CD1c-positive myeloid dendritic cell (primary cell): ENCODE data around the gene HOXB8.

Experiments used
- DNase-seq: peaks from one replicate; pipeline ENCODE4 v3.0.0-alpha.2; 2016; ENCODE audit errors: extremely low spot score

HOXB8 gene

DNA sequence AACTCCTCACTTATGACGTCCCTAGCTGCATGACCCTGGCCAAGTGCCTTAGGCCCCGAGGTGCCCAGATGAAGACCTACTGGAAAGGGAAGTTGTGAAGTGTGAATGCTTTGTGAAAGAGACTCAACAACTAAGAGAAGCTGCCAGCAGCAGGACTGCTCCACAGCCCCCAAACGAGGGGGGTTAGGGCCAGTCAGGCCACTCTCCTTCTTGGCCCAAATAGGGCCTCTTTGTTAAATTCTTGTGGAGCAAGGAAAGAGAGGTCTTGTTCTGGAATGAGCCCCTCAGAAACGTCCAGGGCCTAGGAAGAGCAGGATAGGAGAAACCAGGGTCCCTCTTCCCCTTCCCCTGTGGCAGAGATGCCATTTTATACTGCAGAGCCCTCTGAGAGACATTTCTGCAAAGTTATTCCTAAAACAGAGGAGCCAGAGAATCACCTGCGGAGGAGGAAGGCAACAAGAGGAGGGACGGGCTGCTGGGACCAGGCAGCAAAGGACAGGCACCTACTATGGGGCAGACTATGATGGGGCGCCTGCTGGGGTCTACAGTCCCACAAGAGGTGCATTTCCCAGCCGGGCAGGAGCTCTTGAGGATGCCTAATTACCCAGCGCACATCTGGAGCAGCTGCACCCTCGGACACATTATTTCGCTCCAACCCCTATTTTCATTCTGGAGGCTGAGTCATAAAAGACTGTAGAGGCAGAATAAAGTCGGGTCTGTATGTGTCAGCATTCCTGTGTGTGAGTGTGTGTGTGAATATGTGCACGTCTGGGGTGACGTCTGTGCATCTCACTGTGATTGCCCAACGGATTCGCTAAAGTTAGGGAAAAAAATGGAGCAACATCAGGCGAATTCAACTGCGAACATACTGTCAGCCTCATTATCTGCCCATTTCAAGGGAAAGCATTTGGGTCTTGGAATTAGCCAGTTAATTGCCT is 22.5 kb upstream of the HOXB8 start:
- DNase-seq, result no peak

DNA sequence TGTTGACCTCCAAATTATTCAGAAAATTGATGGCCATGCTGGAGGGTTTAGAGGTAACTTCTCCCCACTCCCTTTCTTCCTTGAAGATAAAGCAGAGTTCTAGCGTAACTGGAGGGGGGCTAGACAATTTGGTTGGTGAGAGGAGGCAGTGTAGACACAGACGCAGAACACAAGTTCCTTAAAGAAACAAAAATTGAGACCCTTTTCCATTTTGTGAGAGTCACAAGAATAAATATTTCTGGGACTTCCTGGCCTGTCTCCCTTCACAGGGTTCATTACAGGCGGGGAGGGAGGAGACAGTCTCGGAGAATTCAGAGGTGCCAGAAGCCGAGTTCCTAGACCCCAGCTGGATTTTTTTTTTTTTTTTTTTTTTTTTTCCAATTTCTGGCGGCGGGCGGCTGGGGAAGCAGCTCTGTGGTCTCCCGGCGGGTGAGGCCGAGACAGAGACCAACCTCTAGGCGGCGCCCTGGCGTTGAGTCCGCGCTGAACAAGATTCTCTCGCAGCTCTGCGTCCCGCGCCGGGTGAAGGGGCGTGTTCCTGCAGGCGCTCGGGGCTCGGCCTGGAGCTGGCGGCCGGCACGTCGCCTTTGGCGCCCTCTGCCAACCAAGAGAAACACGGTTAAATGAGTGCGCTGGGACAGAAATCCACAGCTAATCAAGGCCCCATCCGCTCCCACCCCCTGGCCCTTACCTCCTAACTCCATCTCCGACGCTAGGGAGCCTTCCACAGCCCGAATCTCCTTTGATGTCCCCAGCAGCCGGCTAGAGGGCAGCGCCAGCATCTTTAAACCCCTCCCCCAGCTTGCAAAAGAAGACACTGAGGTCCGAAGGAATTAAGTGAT is 21.3 kb upstream of the HOXB8 start:
- peak; percentile 66 for DNase-seq

DNA sequence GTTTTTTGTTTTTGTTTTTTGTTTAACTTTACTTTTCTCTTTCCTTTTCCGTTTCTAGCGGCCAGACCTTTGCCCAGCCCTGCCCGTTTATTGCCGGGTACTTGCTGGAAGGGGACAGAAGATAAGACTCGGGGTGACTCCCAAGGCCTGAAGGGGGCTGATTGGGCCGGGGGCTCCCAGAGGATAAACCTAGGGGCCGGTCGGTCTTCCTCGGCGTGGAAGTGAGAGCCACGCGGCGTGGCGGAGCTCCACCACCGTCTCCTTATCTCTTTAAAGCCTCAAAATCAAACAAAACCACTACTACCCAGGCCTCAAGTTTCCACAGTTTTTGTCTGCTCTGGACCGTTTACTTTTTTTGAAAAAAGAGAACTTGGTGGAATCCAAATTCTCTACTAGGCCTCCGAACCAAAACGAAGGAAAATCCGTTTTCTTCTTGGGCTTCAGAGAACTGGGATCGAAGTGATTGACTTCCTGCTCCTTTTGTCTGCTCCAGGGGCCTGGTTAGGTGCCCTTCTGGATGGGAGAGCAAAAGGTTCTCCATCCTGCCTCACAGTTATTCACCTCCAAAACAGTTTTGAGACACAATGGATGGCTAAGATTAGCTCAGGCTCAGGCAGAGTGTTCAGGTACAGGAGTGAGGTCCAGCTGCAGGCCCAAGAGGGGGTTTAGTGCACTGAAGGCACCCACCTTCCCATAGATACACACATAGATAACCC is 19.6 kb upstream of the HOXB8 start:
- no peak for DNase-seq

DNA sequence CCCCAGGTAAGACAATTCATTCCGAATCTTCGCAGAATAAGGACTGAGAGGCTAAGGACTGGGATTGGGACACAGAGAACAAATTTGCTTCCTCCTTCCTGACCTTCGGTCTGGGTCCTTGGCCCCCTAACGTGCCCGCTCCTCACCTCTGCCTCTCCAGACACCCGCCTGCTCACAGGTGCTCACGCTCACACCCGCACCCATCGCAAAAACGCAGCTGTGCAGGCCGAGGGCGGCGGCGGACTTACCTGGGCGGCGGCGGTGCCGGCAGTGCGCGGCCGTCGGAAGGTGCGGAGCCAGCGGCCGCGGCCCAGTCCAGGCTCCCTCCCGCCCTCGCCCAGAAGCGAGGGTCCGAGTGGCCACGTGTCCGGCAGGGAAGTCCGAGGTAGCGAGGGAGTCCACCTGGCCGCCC is 18.2 kb upstream of the HOXB8 start:
- no peak for DNase-seq

DNA sequence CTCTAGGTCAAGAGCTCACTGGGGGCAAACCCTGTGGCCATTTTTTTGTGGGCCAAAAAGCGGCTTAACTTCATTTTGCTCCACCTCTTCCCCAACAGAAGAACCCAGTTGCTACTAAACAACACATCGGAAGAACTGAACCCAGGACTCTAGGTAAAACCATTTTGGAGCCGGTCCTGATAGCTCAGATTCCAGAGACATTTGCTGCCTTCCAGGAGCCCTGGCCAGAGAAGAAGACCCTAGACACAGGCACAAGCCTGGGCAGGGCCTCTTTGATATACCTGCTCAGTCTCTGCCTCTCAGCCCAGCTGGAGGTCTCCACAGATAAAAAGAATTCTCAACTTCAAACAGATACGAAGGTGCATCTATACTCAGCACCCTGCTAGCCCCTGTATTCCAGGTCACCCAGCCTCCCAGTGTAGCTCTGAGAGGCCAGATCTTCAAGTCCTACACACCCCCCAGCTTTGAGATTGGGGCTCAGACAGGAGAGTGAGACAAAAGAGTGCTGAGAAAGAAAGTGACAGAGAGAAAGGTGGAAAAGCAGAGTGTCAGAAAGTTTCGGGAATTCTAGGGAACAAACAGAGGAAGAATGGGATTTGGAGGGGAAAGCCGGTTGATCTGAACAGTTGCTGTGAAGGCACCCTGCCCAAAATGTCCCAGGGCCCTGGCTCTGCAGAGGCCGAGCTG is 17.6 kb upstream of the HOXB8 start:
- DNase-seq, result no peak

DNA sequence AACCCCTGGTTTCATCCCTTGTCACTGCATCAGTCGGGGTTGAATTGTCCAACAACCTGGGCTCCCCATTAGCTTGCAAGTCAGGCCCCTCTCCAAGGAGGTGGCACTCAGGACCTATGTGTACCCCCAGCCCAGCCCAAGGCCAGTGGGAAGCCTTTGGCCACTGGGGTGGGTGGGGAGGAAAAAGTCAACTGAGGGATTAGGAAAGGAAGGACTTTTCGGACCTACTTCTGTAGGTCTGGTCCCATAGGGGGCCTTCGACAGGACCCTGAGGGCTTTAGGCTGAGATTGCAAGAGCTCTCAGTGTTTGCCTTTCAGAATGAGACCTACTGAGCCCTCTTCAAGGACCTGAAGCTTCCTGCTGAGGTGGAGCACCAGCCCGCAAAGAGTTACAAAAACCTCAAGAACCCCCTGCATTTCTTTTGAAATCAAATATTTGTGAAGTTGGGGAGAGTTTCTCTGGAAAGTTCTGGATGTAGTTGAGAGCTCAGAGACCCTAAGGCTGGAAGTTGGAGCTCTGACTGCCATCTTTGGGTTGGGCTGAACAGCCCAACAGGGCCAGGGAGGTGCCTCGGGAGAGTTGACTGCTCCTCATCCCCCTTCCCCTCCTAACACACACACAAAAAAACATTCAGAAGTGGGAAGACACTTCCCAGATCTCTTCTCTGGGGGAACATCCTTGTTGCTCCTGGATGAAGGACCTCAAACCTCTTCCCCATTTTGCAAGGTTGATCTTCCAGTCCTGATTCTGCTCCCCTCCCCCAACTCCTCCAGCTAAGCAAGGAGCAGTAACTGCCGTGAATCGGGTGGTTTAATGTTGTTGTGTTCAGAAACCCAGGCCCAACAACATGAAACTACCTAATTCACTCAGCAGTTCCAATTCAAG is 16.8 kb upstream of the HOXB8 start:
- DNase-seq, result no peak

DNA sequence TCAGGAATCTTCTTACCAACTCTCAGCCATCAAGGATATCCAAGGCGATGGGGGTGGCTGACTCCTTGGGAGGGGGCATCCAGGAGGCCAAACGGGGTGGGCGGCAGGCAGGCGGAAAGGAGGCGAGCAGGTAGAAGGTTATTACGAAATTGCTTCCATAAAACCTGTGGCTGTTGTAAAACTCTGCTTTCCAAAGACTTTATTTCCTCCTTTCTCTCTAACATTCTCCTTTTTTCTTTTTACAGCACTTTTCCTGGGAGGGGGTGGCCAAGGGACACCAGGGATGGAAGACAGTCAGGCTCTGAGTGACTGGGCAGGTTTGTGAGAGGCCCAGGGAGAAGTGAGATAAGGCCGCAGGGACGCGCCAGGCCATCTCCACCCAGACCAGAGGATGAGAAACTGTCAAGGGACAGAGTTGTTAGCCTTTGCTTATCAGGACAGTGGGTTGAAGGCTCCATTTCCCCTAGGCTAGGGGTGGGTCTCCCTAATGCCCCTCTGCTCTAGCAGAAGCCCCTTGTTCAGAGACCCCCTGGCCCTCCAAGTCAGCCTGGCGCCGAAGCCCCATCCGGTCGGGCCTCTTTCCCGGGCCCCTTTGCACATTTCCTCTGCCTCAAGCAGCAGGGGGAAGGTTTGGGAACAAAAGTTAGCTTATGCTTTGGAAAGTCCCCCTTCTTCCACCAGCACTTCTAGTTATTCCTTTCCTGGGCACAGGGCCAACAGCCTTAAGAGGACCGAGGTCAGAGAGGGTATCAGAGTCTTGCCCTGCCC is 16.0 kb upstream of the HOXB8 start:
- no peak for DNase-seq

DNA sequence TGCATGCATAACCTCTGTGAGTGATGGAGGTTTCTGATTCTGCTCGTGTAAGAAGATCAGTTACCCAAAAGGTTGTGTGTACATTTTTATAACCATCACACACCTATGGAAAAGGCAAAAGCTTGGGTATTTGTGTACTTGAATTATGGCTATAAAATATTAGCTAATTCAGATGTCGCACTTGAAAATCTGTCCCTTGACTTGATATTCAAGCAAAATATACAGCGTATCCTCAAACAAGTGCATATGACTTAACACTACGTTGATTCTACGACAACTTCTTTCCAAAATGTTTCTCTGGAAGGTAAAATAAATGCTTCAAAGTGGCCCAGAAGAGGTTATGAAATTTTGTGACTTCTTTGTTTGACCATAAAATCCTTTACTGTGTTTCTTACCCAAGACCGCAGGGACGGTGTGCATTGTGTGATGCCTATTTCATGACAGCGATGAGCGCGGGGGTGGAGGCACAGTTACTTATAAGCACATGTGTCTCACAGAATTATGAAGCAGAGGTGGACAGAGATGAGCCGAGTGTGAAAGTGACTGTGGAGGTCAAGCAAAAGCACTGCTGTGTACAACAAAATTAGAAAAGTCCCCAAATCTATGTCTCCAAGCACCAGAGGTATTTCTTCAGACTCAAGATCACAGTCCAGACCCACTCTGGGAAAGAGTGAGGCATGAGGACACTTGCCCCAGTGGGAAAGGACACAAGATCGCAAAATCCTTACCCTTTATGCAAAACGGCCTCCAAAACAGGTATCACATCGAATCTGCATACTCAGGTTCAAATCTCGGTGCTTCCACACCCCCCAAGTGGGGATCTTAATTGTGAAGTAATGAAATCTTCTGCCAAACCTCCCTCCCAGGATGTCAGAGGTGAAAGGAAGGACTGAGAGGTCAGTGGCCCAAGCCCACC is 15.2 kb upstream of the HOXB8 start:
- DNase-seq, result no peak

DNA sequence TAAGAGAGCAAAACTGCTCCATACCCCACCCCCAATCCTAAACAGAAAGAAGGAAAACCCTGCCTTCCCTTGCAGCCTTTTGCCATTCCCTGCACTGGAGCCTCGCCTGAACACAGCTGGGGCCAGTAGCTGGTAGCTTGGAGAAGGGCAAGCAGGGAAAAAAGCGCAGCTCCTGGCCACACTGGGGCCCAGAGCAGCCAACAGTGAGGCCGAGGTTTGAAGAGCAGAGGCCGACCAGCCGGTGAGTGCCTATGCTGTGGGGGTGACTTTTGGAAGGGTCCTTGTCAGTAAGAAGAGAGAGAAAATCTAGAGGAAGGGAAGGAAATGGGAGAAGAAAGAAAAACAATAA is 14.3 kb upstream of the HOXB8 start:
- no peak for DNase-seq

DNA sequence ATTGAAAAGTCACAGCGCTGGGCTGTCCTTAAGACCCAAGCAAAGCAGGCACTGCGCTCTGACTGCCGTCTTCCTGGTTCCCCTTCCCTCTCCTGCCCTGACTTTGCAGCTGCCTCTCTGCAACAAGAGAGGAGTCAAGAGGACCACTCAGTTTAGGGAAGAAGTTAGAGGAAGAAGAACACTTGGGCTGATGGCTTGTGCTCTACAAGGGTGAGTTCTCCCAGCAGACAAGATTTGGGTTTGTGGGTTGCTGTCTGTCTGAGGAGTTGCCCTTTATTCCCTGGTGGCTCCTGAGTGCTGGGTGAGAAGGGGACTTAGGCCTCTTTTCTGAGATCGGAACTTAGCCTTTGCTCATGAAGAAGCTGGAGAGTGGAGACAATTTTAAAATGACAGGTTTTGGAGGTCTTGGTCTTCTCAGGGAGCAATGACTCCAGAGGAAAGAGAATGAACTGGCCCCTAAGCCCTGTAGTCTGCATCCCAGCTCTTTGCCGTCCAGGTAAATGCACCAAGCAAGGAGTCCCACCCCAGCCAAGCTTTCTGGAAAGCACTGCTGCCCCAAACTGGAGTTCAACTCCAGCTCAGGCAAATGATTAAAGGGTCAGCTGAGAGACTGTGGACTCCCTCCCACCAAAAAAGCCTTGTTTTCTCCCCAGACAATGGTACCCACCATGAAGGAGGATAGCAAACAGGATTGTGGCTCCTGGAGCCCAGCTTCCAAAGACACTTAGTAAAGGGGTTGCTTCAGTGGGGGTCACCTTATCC is 13.7 kb upstream of the HOXB8 start:
- peak; percentile 34 for DNase-seq

DNA sequence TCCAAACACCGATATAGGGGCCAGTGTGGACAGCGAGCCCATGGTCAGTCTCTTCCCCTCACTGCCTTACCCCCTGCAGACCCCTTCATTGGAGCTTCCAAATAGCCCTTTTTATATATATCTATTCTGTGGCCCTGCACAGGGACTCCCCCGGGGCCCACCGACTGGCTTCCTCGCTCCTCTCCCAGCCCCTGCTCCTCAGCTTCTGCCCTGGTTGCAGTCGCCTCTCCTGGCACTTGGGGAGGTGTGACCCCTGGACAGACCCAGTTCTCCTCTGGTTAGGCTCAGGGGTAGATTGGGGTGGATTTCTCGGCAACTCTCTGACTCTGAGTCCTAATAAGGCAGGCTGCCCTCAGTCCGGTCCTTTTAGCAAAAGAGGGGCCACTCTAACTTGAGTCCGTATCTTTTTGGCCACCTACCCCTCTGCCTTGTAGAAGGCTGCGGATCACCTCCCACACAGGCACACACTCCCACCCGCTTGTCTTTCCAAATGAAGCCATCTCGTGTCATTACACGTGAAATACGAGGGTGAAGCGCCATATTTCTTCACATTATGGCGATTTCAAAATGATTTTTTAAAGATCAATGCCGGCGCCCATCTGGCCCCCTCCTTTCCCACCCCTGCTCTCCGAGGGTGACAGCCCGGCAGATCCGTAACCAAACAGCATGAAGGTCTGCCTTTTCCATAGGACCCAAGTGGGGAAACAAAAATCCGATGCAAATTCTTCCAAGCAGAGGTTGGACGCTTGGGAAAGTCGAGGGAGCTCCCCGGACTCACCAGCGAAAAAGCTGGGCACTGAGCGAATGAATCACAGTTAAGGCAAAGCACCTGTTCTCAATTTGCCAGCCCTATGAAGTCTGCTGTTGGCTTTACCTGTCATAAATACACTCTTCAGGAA is 12.8 kb upstream of the HOXB8 start:
- DNase-seq, result no peak

DNA sequence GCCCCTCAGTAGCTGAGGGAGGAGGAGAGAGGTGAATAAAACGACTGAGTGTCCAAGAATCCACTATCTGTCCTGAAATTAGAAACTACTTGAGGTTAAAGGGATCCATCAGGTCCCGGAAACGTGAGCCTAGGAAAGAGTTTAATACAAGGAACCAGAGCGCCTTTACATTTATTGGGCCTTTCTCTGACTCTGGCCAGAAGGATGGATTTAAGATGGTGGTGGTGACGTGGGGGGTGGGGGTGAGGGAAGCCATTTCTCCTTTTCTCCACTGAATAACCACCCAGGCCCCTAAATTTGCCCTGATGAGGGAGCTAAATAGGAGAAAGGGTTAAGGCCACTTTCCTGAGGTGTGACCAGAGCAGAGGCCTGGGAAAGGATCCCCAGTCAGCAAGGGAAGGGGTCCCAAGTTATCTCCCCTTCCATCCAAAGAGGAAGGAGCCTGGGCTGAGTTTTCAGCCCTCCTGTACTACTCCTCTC is 12.1 kb upstream of the HOXB8 start:
- no peak for DNase-seq

DNA sequence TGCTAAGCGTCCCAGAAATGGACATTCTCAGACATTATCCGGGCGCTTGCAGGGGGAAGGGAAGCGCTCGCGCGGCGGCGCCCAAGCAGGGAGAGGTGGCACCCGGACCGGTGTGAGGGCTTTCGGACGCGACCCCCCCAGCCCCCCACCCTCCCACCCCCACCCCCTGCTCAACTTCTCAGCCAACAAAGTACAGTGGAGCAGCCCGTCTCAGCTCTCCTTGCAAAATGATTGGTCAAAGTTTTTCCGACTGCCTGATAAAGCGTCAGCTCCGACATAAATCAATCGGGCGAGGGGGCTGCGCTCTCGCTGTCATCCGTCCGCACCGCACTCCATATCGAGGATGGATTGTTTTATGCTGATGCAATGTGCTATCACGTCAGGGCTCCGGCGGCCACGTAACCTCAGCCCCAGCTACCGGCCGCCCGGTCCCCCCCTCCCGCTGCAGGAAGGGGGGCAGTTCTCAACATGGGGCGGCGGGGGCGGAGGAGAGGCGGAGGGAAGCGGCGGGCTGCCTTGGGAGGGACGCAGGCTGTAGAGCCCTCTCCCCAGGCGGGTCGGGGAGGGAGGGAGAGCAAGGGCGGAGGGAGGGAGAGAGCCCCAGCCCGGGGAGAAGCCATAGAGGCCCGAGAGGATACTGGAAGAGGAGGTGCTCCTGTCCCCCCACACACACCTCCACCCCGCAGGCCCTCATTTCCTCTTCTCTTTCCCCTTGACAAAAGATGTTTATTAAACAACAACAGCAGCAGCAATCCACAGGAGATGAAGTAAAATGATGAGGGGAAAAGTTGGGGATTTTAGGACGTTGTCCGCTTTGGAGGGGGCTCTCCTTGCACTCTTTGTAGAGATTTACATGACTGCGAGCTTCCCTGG is 11.4 kb upstream of the HOXB8 start, which contains the start of gene HOXB9:
Gene HOXB9 (minus strand): TSS at position 114 of the 873 bp plus-strand sequence. CDS start 89 bp downstream, at position 25.
- no peak for DNase-seq

DNA sequence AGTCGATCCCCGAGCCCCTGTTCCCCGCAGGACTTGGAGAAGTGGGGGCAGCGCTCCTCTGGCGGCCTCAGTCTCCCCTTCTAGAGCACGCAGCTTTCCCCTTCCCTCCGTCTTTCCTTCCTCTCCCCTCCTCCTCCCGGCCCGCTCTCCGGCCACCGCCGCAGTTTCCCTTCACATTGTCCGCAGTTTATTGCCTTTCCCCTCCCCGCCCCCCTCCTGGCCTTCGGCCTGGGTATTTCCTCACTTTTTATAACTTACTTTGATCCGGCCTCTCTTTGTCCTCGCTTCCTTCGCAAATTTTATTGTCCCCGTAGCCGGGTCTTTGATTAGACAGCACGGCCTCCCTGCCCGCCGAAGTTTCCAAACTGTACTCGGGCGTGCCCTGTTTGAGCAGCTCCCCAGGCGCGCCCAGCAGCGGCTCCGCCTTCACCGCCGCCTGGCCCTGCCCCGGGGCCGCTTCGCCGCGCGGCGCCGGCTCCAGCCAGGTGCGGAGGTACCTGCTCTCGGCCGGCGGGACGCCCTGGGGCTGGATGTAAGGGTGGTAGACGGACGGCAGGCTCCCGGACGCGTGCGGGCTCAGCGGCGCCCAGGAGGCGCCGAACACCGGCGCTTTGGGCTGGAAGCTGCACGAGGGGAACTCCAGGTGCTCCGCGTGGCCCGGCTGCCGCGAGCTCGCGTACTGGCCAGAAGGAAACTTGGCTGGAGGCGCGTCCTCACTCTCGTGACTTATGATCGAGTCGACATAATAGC is 10.6 kb upstream of the HOXB8 start:
- peak; percentile 17 for DNase-seq
